Transverse colon (tissue), 4 donors: ENCODE measurements around the gene RBM19.

ENCODE experiments used
- EP300 ChIP-seq: sonication (generic); formaldehyde crosslinking; IDR thresholded peaks from one replicate; pipeline ENCODE4 v1.6.1; 2017; ENCODE audit warnings: antibody characterized with exemption, low read depth
- POLR2A ChIP-seq: fragments of 450-650 bp; IDR thresholded peaks from one replicate; pipeline ENCODE4 v1.6.1; 2016; ENCODE audit warnings: antibody characterized with exemption, mild to moderate bottlenecking, moderate library complexity
- POLR2AphosphoS5 ChIP-seq, 3 donors: sonication (generic); formaldehyde crosslinking; IDR thresholded peaks; one replicate each; pipeline ENCODE4 v1.6.1; 2016; ENCODE audit warnings: antibody characterized with exemption in 3 of 3
- TF ChIP-seq, protein P1 (sequence below), 5 experiments: fragments of 200-600 bp in 3 of 5; fragments of 450-650 bp in 2 of 5; sonication (generic) in 3 of 5; IDR thresholded peaks; 1 replicate in 2 of 5; 2 replicates in 3 of 5; pipeline ENCODE4 v1.5.1; 2016 to 2017; ENCODE audit warnings: antibody characterized with exemption in 5 of 5, inconsistent platforms in 3 of 5, mild to moderate bottlenecking in 2 of 5, moderate library complexity in 1 of 5

GRCh38 chr12:113854385-113855142 is 111.6 kb downstream of the RBM19 start:
- TF ChIP-seq, protein P1, sequence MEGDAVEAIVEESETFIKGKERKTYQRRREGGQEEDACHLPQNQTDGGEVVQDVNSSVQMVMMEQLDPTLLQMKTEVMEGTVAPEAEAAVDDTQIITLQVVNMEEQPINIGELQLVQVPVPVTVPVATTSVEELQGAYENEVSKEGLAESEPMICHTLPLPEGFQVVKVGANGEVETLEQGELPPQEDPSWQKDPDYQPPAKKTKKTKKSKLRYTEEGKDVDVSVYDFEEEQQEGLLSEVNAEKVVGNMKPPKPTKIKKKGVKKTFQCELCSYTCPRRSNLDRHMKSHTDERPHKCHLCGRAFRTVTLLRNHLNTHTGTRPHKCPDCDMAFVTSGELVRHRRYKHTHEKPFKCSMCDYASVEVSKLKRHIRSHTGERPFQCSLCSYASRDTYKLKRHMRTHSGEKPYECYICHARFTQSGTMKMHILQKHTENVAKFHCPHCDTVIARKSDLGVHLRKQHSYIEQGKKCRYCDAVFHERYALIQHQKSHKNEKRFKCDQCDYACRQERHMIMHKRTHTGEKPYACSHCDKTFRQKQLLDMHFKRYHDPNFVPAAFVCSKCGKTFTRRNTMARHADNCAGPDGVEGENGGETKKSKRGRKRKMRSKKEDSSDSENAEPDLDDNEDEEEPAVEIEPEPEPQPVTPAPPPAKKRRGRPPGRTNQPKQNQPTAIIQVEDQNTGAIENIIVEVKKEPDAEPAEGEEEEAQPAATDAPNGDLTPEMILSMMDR (IDR thresholded peaks at IDR 0.05), result no peak
- TF ChIP-seq EP300 (no peak), POLR2A (no peak), POLR2AphosphoS5 (IDR thresholded peaks at IDR 0.05) (no peak)
